ENCODE results near the gene FOXQ1.
"Not testable (repeated sequence)": the region's sequence is repeated elsewhere in the genome, so short reads cannot be mapped to it uniquely, and the experiment has no call there.

The FOXQ1 gene

GRCh38 chr6:1313384-1313766 lies 1.5 kb downstream of the FOXQ1 start:
- Histone ChIP-seq H3K36me3 (ENCODE audit: control insufficient read depth, insufficient read depth, low read length) (no peaks in the 10 kb centered on the region), H3K4me1 (ENCODE audit: control insufficient read depth, insufficient read depth, low read length, poor library complexity, severe bottlenecking) (no peaks in the 10 kb centered on the region), H3K9me3 (ENCODE audit: control insufficient read depth, low read length) (no peaks in the 10 kb centered on the region), H3K27ac (ENCODE audit: low read depth, low read length, severe bottlenecking) (no peak overlapping the region), H3K4me3 (ENCODE audit: extremely low read depth, insufficient read depth, low read length, poor library complexity, severe bottlenecking) (peak overlapping the region; percentile 39)
- WGBS, 2 experiments (ENCODE audit: insufficient coverage in 2 of 2) = 0 to 1% methylated on average over 31 to 37 of the region's 64 CpGs

GRCh38 chr6:1313767-1314503 lies 2.0 kb downstream of the FOXQ1 start:
- Histone ChIP-seq H3K9me3 (ENCODE audit: control insufficient read depth, low read length) (no peaks in the 10 kb centered on the region), H3K4me1 (ENCODE audit: control insufficient read depth, insufficient read depth, low read length, poor library complexity, severe bottlenecking) (no peaks in the 10 kb centered on the region), H3K36me3 (ENCODE audit: control insufficient read depth, insufficient read depth, low read length) (no peaks in the 10 kb centered on the region), H3K4me3 (ENCODE audit: extremely low read depth, insufficient read depth, low read length, poor library complexity, severe bottlenecking) (no peak overlapping the region), H3K27ac (ENCODE audit: low read depth, low read length, severe bottlenecking) (no peak overlapping the region)
- 4 to 5% methylated on average over 31 to 37 of the region's 45 CpGs for WGBS, 2 experiments (ENCODE audit: insufficient coverage in 2 of 2)

- no peaks in the 10 kb centered on the region for H3K9me3 ChIP-seq (ENCODE audit: control insufficient read depth, low read length)
- no peak overlapping the region for H3K27ac ChIP-seq (ENCODE audit: low read depth, low read length, severe bottlenecking)
Observed at GRCh38 chr6:1314617-1315016, 2.7 kb downstream of the FOXQ1 start.

GRCh38 chr6:1315201-1315559 lies 3.3 kb downstream of the FOXQ1 start:
- H3K4me1 ChIP-seq (ENCODE audit: control insufficient read depth, insufficient read depth, low read length, poor library complexity, severe bottlenecking) = no peaks in the 10 kb centered on the region
- 67% methylated on average over 1 of the region's 1 CpG; no CpG with 5 or more reads in 1 of the 2 experiments for WGBS, 2 experiments (ENCODE audit: insufficient coverage in 2 of 2)
- no peak overlapping the region for H3K4me3 ChIP-seq (ENCODE audit: extremely low read depth, insufficient read depth, low read length, poor library complexity, severe bottlenecking)
- no peak overlapping the region for H3K27ac ChIP-seq (ENCODE audit: low read depth, low read length, severe bottlenecking)
- H3K9me3 ChIP-seq (ENCODE audit: control insufficient read depth, low read length) = no peaks in the 10 kb centered on the region
- no peaks in the 10 kb centered on the region for H3K36me3 ChIP-seq (ENCODE audit: control insufficient read depth, insufficient read depth, low read length)

More at GRCh38 chr6:1314617-1315016, 2.7 kb downstream of the FOXQ1 start:
- H3K4me3 ChIP-seq (ENCODE audit: extremely low read depth, insufficient read depth, low read length, poor library complexity, severe bottlenecking) = no peak overlapping the region
- no peaks in the 10 kb centered on the region for H3K4me1 ChIP-seq (ENCODE audit: control insufficient read depth, insufficient read depth, low read length, poor library complexity, severe bottlenecking)
- no peaks in the 10 kb centered on the region for H3K36me3 ChIP-seq (ENCODE audit: control insufficient read depth, insufficient read depth, low read length)
- WGBS, 2 experiments (ENCODE audit: insufficient coverage in 2 of 2) = no CpG with 5 or more reads among the region's 2 CpGs

- no peaks in the 10 kb centered on the region for H3K36me3 ChIP-seq (ENCODE audit: control insufficient read depth, insufficient read depth, low read length)
Observed at GRCh38 chr6:1315560-1316386, 3.9 kb downstream of the FOXQ1 start.

GRCh38 chr6:1316489-1316971 lies 4.6 kb downstream of the FOXQ1 start:
- peaks cover 2% of the 10 kb centered on the region for H3K4me1 ChIP-seq (ENCODE audit: control insufficient read depth, insufficient read depth, low read length, poor library complexity, severe bottlenecking)
- H3K36me3 ChIP-seq (ENCODE audit: control insufficient read depth, insufficient read depth, low read length) = no peaks in the 10 kb centered on the region
- 4 to 7% methylated on average over 21 of the region's 35 CpGs for WGBS, 2 experiments (ENCODE audit: insufficient coverage in 2 of 2)
- no peaks in the 10 kb centered on the region for H3K9me3 ChIP-seq (ENCODE audit: control insufficient read depth, low read length)
- peak overlapping the region; percentile 29 for H3K4me3 ChIP-seq (ENCODE audit: extremely low read depth, insufficient read depth, low read length, poor library complexity, severe bottlenecking)
- no peak overlapping the region for H3K27ac ChIP-seq (ENCODE audit: low read depth, low read length, severe bottlenecking)

More at GRCh38 chr6:1315560-1316386, 3.9 kb downstream of the FOXQ1 start:
- WGBS, 2 experiments (ENCODE audit: insufficient coverage in 2 of 2) = 38 to 40% methylated on average over 7 of the region's 11 CpGs
- Histone ChIP-seq H3K9me3 (ENCODE audit: control insufficient read depth, low read length) (no peaks in the 10 kb centered on the region), H3K27ac (ENCODE audit: low read depth, low read length, severe bottlenecking) (no peak overlapping the region), H3K4me3 (ENCODE audit: extremely low read depth, insufficient read depth, low read length, poor library complexity, severe bottlenecking) (no peak overlapping the region), H3K4me1 (ENCODE audit: control insufficient read depth, insufficient read depth, low read length, poor library complexity, severe bottlenecking) (no peaks in the 10 kb centered on the region)

- WGBS, 2 experiments (ENCODE audit: insufficient coverage in 2 of 2) = 94 to 96% methylated on average over 35 to 39 of the region's 43 CpGs
- no peak overlapping the region for H3K27ac ChIP-seq (ENCODE audit: low read depth, low read length, severe bottlenecking)
- no peak overlapping the region for H3K4me3 ChIP-seq (ENCODE audit: extremely low read depth, insufficient read depth, low read length, poor library complexity, severe bottlenecking)
Observed at GRCh38 chr6:1317302-1317815, 5.5 kb downstream of the FOXQ1 start.

GRCh38 chr6:1318036-1318435 lies 6.1 kb downstream of the FOXQ1 start:
- 80 to 95% methylated on average over 5 to 6 of the region's 7 CpGs for WGBS, 2 experiments (ENCODE audit: insufficient coverage in 2 of 2)
- no peaks in the 10 kb centered on the region for H3K36me3 ChIP-seq (ENCODE audit: control insufficient read depth, insufficient read depth, low read length)
- peaks cover 13% of the 10 kb centered on the region for H3K4me1 ChIP-seq (ENCODE audit: control insufficient read depth, insufficient read depth, low read length, poor library complexity, severe bottlenecking)

More at GRCh38 chr6:1317302-1317815, 5.5 kb downstream of the FOXQ1 start:
- Histone ChIP-seq H3K4me1 (ENCODE audit: control insufficient read depth, insufficient read depth, low read length, poor library complexity, severe bottlenecking) (peaks cover 10% of the 10 kb centered on the region), H3K9me3 (ENCODE audit: control insufficient read depth, low read length) (no peaks in the 10 kb centered on the region), H3K36me3 (ENCODE audit: control insufficient read depth, insufficient read depth, low read length) (no peaks in the 10 kb centered on the region)

GRCh38 chr6:1318584-1318983 lies 6.7 kb downstream of the FOXQ1 start:
- H3K4me3 ChIP-seq (ENCODE audit: extremely low read depth, insufficient read depth, low read length, poor library complexity, severe bottlenecking); H3K36me3 ChIP-seq (ENCODE audit: control insufficient read depth, insufficient read depth, low read length); H3K27ac ChIP-seq (ENCODE audit: low read depth, low read length, severe bottlenecking); H3K9me3 ChIP-seq (ENCODE audit: control insufficient read depth, low read length): not testable (repeated sequence)
- H3K4me1 ChIP-seq (ENCODE audit: control insufficient read depth, insufficient read depth, low read length, poor library complexity, severe bottlenecking) = peaks cover 13% of the 10 kb centered on the region
- 73 to 79% methylated on average over 8 to 9 of the region's 22 CpGs for whole genome bisulfite sequencing, 2 experiments (ENCODE audit: insufficient coverage in 2 of 2)

More at GRCh38 chr6:1318036-1318435, 6.1 kb downstream of the FOXQ1 start:
- no peak overlapping the region for H3K4me3 ChIP-seq (ENCODE audit: extremely low read depth, insufficient read depth, low read length, poor library complexity, severe bottlenecking)
- no peak overlapping the region for H3K27ac ChIP-seq (ENCODE audit: low read depth, low read length, severe bottlenecking)
- H3K9me3 ChIP-seq (ENCODE audit: control insufficient read depth, low read length) = no peaks in the 10 kb centered on the region

- WGBS, 2 experiments (ENCODE audit: insufficient coverage in 2 of 2) = 40% methylated on average over 1 to 2 of the region's 4 CpGs
- Histone ChIP-seq H3K27ac (ENCODE audit: low read depth, low read length, severe bottlenecking) (no peak overlapping the region), H3K4me3 (ENCODE audit: extremely low read depth, insufficient read depth, low read length, poor library complexity, severe bottlenecking) (no peak overlapping the region), H3K4me1 (ENCODE audit: control insufficient read depth, insufficient read depth, low read length, poor library complexity, severe bottlenecking) (peaks cover 36% of the 10 kb centered on the region), H3K36me3 (ENCODE audit: control insufficient read depth, insufficient read depth, low read length) (no peaks in the 10 kb centered on the region), H3K9me3 (ENCODE audit: control insufficient read depth, low read length) (no peaks in the 10 kb centered on the region)
Observed at GRCh38 chr6:1321738-1322137, 9.8 kb downstream of the FOXQ1 start.
